ENCODE results near the gene CALML4.

CALML4 gene

DNA sequence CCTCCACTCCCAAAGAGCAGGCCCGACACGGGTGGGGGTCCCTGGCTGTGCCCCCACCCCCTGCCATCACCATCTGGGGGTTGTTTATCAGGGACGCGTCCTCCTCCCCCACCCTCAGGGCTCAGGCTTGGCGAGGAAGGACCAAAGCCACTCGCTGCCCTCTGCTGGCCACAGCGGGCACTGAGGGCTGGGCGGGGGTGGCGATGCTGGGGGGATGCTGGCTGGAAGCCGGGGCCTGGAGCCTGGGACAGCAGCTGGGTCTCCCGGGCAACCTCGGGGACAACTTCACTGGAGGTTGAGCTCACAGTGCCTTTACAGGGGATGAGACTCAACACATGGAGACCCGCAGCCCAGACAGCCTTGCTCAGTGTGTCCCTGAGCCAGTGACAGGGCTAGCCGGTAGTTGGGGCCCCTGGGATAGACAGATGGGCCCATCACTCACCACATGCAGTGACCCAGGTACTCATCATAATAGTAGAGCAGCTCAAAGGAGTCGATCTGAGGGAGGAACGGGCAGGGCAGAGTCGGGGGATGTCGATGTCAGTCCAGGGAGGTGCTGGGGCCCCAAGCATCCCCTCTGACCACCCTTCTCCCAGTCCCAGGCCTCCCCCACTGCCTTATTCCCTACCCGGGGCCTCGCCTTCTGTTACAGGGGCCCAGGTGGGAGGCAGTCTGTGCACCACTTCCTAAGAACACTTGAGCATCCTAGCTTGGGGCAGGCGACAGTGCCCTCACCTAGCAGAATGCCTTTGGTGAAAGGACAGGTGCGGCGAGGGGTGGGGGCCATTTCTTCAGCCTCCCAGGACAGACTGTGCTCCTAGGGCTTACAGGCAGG lies 5.9 kb upstream of the CALML4 start:
- H3K4me3 ChIP-seq (ENCODE audit: low read depth, low read length): peak overlapping the region; percentile 9
- TF ChIP-seq, protein P1, sequence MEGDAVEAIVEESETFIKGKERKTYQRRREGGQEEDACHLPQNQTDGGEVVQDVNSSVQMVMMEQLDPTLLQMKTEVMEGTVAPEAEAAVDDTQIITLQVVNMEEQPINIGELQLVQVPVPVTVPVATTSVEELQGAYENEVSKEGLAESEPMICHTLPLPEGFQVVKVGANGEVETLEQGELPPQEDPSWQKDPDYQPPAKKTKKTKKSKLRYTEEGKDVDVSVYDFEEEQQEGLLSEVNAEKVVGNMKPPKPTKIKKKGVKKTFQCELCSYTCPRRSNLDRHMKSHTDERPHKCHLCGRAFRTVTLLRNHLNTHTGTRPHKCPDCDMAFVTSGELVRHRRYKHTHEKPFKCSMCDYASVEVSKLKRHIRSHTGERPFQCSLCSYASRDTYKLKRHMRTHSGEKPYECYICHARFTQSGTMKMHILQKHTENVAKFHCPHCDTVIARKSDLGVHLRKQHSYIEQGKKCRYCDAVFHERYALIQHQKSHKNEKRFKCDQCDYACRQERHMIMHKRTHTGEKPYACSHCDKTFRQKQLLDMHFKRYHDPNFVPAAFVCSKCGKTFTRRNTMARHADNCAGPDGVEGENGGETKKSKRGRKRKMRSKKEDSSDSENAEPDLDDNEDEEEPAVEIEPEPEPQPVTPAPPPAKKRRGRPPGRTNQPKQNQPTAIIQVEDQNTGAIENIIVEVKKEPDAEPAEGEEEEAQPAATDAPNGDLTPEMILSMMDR (IDR thresholded peaks at IDR 0.05; ENCODE audit: low read depth, low read length, missing control alignments): peak; percentile 93
- peak; percentile 35 for DNase-seq (ENCODE audit: low read depth)
- in situ Hi-C loops (cut with HindIII; ENCODE audit: low sequenced_read_pairs): no loop called here

- TF ChIP-seq, protein P1 (IDR thresholded peaks at IDR 0.05; ENCODE audit: low read depth, low read length, missing control alignments): no peak
- H3K4me3 ChIP-seq (ENCODE audit: low read depth, low read length): peak overlapping the region; percentile 9
- in situ Hi-C loops (cut with HindIII; ENCODE audit: low sequenced_read_pairs): no loop called here
- no peak for DNase-seq (ENCODE audit: low read depth)
These were observed 5.3 kb upstream of the CALML4 start for GRCh38 chr15:68210409-68210756.

DNA sequence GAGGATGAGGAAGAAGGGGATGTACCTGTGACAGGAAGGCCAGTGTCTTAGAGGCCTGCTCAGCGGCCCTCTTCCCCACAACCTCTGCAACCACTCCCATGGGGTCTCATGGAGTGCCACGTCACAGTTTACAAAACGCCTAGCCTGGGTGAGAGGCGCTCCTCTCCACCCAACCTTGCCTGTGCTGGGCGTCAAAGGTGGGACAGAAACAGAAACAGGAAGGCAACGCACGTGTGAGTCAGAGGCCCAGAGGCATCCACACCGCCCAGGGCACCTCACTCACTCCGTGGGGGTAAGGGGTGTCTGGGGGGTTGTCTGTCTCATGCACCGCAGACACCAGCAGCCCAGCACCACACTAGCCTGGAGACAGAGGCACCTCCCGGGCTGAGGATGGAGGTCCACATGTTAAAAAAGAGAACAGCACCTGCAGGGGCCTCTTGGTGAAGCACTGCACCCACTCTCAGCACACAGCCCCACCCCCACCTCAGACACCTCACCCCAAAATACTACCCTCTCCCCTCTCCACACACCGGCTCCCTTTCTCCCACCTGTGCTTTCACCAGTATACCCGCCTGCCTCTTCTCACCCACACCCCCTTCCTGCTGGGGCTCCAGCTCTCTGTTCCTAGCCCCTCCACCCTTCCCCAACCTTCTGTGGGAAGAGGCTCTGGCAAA lies 4.7 kb upstream of the CALML4 start:
- TF ChIP-seq, protein P1 (IDR thresholded peaks at IDR 0.05; ENCODE audit: low read depth, low read length, missing control alignments): no peak
- no peak overlapping the region for H3K4me3 ChIP-seq (ENCODE audit: low read depth, low read length)
- DNase-seq (ENCODE audit: low read depth): no peak
- in situ Hi-C loops (cut with HindIII; ENCODE audit: low sequenced_read_pairs): no loop called here

DNA sequence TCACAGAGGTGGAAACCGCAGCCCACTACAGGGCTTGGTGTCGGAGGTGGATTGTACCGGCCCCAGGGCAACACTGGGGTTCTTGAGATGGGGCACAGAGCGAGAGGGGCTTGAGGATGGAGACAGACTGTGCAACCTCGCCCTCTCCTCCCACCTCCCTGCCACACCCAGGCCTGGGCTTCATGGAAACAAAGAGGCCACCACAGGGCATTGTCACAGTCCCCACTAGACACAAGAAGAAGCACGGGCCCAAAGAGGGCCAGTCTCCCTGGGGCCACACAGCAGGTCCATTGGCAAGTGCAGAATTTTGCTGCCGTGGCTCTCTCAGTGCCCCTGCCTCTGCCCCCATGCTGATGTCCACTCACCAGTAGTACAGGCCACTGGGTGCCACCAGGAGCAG lies 4.1 kb upstream of the CALML4 start:
- no peak overlapping the region for H3K4me3 ChIP-seq (ENCODE audit: low read depth, low read length)
- in situ Hi-C loops (cut with HindIII; ENCODE audit: low sequenced_read_pairs): no loop called here
- no peak for DNase-seq (ENCODE audit: low read depth)
- TF ChIP-seq, protein P1 (IDR thresholded peaks at IDR 0.05; ENCODE audit: low read depth, low read length, missing control alignments): no peak

GRCh38 chr15:68208636-68209240 lies 3.6 kb upstream of the CALML4 start:
- TF ChIP-seq, protein P1 (IDR thresholded peaks at IDR 0.05; ENCODE audit: low read depth, low read length, missing control alignments): no peak
- H3K4me3 ChIP-seq (ENCODE audit: low read depth, low read length): no peak overlapping the region
- no peak for DNase-seq (ENCODE audit: low read depth)
- in situ Hi-C loops (cut with HindIII; ENCODE audit: low sequenced_read_pairs): no loop called here

DNA sequence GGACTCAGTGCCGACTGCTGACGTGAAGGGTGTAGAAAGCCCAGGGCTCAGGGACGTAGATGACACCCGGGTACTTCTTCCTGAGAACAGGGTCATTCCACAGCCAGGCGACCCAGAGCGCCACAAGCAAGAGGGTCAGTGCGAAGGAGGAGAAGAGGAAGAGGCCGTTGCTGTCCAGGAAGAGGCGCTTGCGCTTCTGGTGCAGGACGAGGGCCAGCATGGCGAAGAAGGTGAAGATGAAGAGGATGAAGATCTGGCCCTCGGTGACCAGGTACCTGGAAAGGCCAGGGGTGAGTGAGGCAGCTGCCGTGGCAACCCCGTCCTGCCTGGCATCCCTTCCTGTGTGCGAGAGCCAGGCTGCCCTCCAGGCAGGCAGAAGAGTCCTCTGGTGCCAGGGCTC lies 3.0 kb upstream of the CALML4 start:
- in situ Hi-C loops (cut with HindIII; ENCODE audit: low sequenced_read_pairs): no loop called here
- H3K4me3 ChIP-seq (ENCODE audit: low read depth, low read length): no peak overlapping the region
- TF ChIP-seq, protein P1 (IDR thresholded peaks at IDR 0.05; ENCODE audit: low read depth, low read length, missing control alignments): no peak
- no peak for DNase-seq (ENCODE audit: low read depth)
